ENCODE results near the gene DGKB. TPM values are rescaled to one million over a fixed set of nuclear protein-coding genes. Genes with fewer than 3 reads are reported as not detected.
"Not testable (repeated sequence)": the region's sequence is repeated elsewhere in the genome, so short reads cannot be mapped to it uniquely, and the experiment has no call there.

The DGKB gene
- total RNA-seq, 6 experiments from 2014 or later = 0.11 to 0.16 (median 0.13) TPM; not detected in 2

- Histone ChIP-seq H3K27ac (no peak overlapping the region), H3K4me1 (no peaks in the 10 kb centered on the region), H3K9me3 (no peaks in the 10 kb centered on the region), H3K36me3 (no peaks in the 10 kb centered on the region), H3K27me3 (no peaks in the 10 kb centered on the region), H3K4me3 (no peak overlapping the region)
- 46% methylated on average over 3 of the region's 3 CpGs for WGBS (ENCODE audit: insufficient coverage, low coverage, low lambda C conversion rate, missing lambda C conversion rate)
- no peak for TF ChIP-seq CTCF (IDR thresholded peaks at IDR 0.05)
- TF ChIP-seq POLR2A (IDR thresholded peaks at IDR 0.05) = no peak
- ATAC-seq = no peak
- intact Hi-C loops (cut with DNase I) = no loop called here
- no peak for DNase-seq
These were observed 414.7 kb downstream of the DGKB start for GRCh38 chr7:14487701-14488395.

- DNase-seq (no peak), ATAC-seq (no peak)
- TF ChIP-seq CTCF (IDR thresholded peaks at IDR 0.05) (peak in 1 of 4 donors; percentile 15), POLR2A (IDR thresholded peaks at IDR 0.05) (no peak)
- H3K27me3 ChIP-seq = no peaks in the 10 kb centered on the region
- WGBS (ENCODE audit: insufficient coverage, low coverage, low lambda C conversion rate, missing lambda C conversion rate) = 53% methylated on average over 4 of the region's 4 CpGs
- no peaks in the 10 kb centered on the region for H3K4me1 ChIP-seq
- H3K36me3 ChIP-seq = no peaks in the 10 kb centered on the region
- no peak overlapping the region for H3K4me3 ChIP-seq
- no peak overlapping the region for H3K27ac ChIP-seq
- no peaks in the 10 kb centered on the region for H3K9me3 ChIP-seq
- intact Hi-C loops (cut with DNase I) = no loop called here
These were observed 418.9 kb downstream of the DGKB start for GRCh38 chr7:14483663-14484062.

- H3K4me3 ChIP-seq = no peak overlapping the region
These were observed 422.3 kb downstream of the DGKB start for GRCh38 chr7:14480281-14480680.

GRCh38 chr7:14478834-14479510 lies 423.6 kb downstream of the DGKB start:
- intact Hi-C loops (cut with DNase I) = no loop called here
- H3K4me1 ChIP-seq = no peaks in the 10 kb centered on the region
- no peaks in the 10 kb centered on the region for H3K27me3 ChIP-seq
- no peaks in the 10 kb centered on the region for H3K36me3 ChIP-seq
- no peak overlapping the region for H3K27ac ChIP-seq
- 59% methylated on average over 2 of the region's 2 CpGs for WGBS (ENCODE audit: insufficient coverage, low coverage, low lambda C conversion rate, missing lambda C conversion rate)
- H3K9me3 ChIP-seq = no peaks in the 10 kb centered on the region
- H3K4me3 ChIP-seq = no peak overlapping the region
- DNase-seq (no peak), ATAC-seq (no peak)
- no peak for TF ChIP-seq CTCF (IDR thresholded peaks at IDR 0.05)
- no peak for TF ChIP-seq POLR2A (IDR thresholded peaks at IDR 0.05)

More at GRCh38 chr7:14480281-14480680, 422.3 kb downstream of the DGKB start:
- intact Hi-C loops (cut with DNase I) = no loop called here
- 75% methylated on average over 1 of the region's 1 CpG for WGBS (ENCODE audit: insufficient coverage, low coverage, low lambda C conversion rate, missing lambda C conversion rate)
- Histone ChIP-seq H3K27me3 (no peaks in the 10 kb centered on the region), H3K36me3 (no peaks in the 10 kb centered on the region), H3K4me1 (no peaks in the 10 kb centered on the region), H3K9me3 (no peaks in the 10 kb centered on the region), H3K27ac (no peak overlapping the region)
- ATAC-seq (no peak), DNase-seq (no peak)
- TF ChIP-seq POLR2A (IDR thresholded peaks at IDR 0.05) = no peak
- TF ChIP-seq CTCF (IDR thresholded peaks at IDR 0.05) = no peak

GRCh38 chr7:14461716-14462115 lies 440.8 kb downstream of the DGKB start:
- intact Hi-C loops (cut with DNase I); H3K9me3 ChIP-seq; H3K27me3 ChIP-seq; H3K4me1 ChIP-seq; ATAC-seq; H3K4me3 ChIP-seq; H3K36me3 ChIP-seq; H3K27ac ChIP-seq; DNase-seq: not testable (repeated sequence)
- WGBS (ENCODE audit: insufficient coverage, low coverage, low lambda C conversion rate, missing lambda C conversion rate) = 37% methylated on average over 3 of the region's 3 CpGs

GRCh38 chr7:14458846-14459245 lies 443.7 kb downstream of the DGKB start:
- DNase-seq = peak in 1 of 3 donors; percentile 34
- H3K36me3 ChIP-seq; H3K9me3 ChIP-seq; H3K27me3 ChIP-seq; intact Hi-C loops (cut with DNase I); H3K4me3 ChIP-seq; H3K4me1 ChIP-seq; ATAC-seq; H3K27ac ChIP-seq: not testable (repeated sequence)
- 58% methylated on average over 3 of the region's 7 CpGs for WGBS (ENCODE audit: insufficient coverage, low coverage, low lambda C conversion rate, missing lambda C conversion rate)
